ENCODE results near the gene HRK. TPM values are rescaled to one million over a fixed set of nuclear protein-coding genes. Genes with fewer than 3 reads are reported as not detected.

Gene HRK
- total RNA-seq, 4 donors from 2014 or later: under 0.01 to 0.45 (median 0.08) TPM; not detected in 1

GRCh38 chr12:116855744-116856470 lies 25.3 kb downstream of the HRK start:
- no peak overlapping the region for H3K4me3 ChIP-seq
- H3K9me3 ChIP-seq: no peaks in the 10 kb centered on the region
- peaks cover 75% of the 10 kb centered on the region for H3K27me3 ChIP-seq
- WGBS, 2 donors (ENCODE audit: low coverage in 1 of 2): 78 to 86% methylated on average over 8 to 14 of the region's 16 CpGs
- H3K4me1 ChIP-seq: peaks cover 0 to 4% (median 0%) of the 10 kb centered on the region in 3 donors
- TF ChIP-seq CTCF (IDR thresholded peaks at IDR 0.05): no peak
- no peak for TF ChIP-seq EP300 (IDR thresholded peaks at IDR 0.05)
- TF ChIP-seq POLR2AphosphoS5 (IDR thresholded peaks at IDR 0.05): no peak
- no peak for TF ChIP-seq POLR2A (IDR thresholded peaks at IDR 0.05)
- no peak overlapping the region for H3K27ac ChIP-seq
- ATAC-seq: no peak
- no peaks in the 10 kb centered on the region for H3K36me3 ChIP-seq

GRCh38 chr12:116853507-116853906 lies 27.7 kb downstream of the HRK start:
- Histone ChIP-seq H3K27ac (no peak overlapping the region), H3K4me3 (no peak overlapping the region), H3K4me1 (no peaks in the 10 kb centered on the region), H3K9me3 (no peaks in the 10 kb centered on the region), H3K27me3 (peaks cover 63% of the 10 kb centered on the region), H3K36me3 (no peaks in the 10 kb centered on the region)
- 40 to 81% methylated on average over 1 to 3 of the region's 5 CpGs for WGBS, 2 donors (ENCODE audit: low coverage in 1 of 2)
- ATAC-seq: no peak
- no peak for TF ChIP-seq EP300 (IDR thresholded peaks at IDR 0.05)
- TF ChIP-seq CTCF (IDR thresholded peaks at IDR 0.05): no peak
- no peak for TF ChIP-seq POLR2A (IDR thresholded peaks at IDR 0.05)
- no peak for TF ChIP-seq POLR2AphosphoS5 (IDR thresholded peaks at IDR 0.05)

- H3K36me3 ChIP-seq: no peaks in the 10 kb centered on the region
- H3K27me3 ChIP-seq: peaks cover 51% of the 10 kb centered on the region
- 82 to 90% methylated on average over 3 of the region's 6 CpGs for WGBS, 2 donors (ENCODE audit: low coverage in 1 of 2)
- H3K4me1 ChIP-seq: no peaks in the 10 kb centered on the region
- TF ChIP-seq CTCF (IDR thresholded peaks at IDR 0.05) (no peak), POLR2A (IDR thresholded peaks at IDR 0.05) (no peak), POLR2AphosphoS5 (IDR thresholded peaks at IDR 0.05) (no peak), EP300 (IDR thresholded peaks at IDR 0.05) (no peak)
- no peak for ATAC-seq
- H3K9me3 ChIP-seq: no peaks in the 10 kb centered on the region
- no peak overlapping the region for H3K4me3 ChIP-seq
- no peak overlapping the region for H3K27ac ChIP-seq
These were observed 28.9 kb downstream of the HRK start for GRCh38 chr12:116852303-116852702.

- Histone ChIP-seq H3K27ac (no peak overlapping the region), H3K27me3 (peaks cover 24% of the 10 kb centered on the region), H3K4me1 (no peaks in the 10 kb centered on the region), H3K9me3 (no peaks in the 10 kb centered on the region), H3K36me3 (no peaks in the 10 kb centered on the region), H3K4me3 (no peak overlapping the region)
- TF ChIP-seq CTCF (IDR thresholded peaks at IDR 0.05) (no peak), EP300 (IDR thresholded peaks at IDR 0.05) (no peak), POLR2AphosphoS5 (IDR thresholded peaks at IDR 0.05) (no peak), POLR2A (IDR thresholded peaks at IDR 0.05) (no peak)
- WGBS, 2 donors (ENCODE audit: low coverage in 1 of 2): 83 to 100% methylated on average over 1 to 2 of the region's 23 CpGs
- ATAC-seq: no peak
These were observed 32.0 kb downstream of the HRK start for GRCh38 chr12:116849216-116849615.

- TF ChIP-seq EP300 (IDR thresholded peaks at IDR 0.05) (no peak), POLR2A (IDR thresholded peaks at IDR 0.05) (no peak), POLR2AphosphoS5 (IDR thresholded peaks at IDR 0.05) (no peak), CTCF (IDR thresholded peaks at IDR 0.05) (no peak)
- whole genome bisulfite sequencing, 2 donors (ENCODE audit: low coverage in 1 of 2): 90 to 100% methylated on average over 2 to 3 of the region's 6 CpGs
These were observed 38.2 kb downstream of the HRK start for GRCh38 chr12:116843085-116843484.

More at GRCh38 chr12:116843085-116843484, 38.2 kb downstream of the HRK start:
- H3K27me3 ChIP-seq: no peaks in the 10 kb centered on the region
- H3K27ac ChIP-seq: no peak overlapping the region
- no peak for ATAC-seq
- no peak overlapping the region for H3K4me3 ChIP-seq
- no peaks in the 10 kb centered on the region for H3K4me1 ChIP-seq
- H3K9me3 ChIP-seq: no peaks in the 10 kb centered on the region
- H3K36me3 ChIP-seq: no peaks in the 10 kb centered on the region

Data from gastroesophageal sphincter (tissue), 4 donors.